Measurements from ENCODE around the gene SOCS7.

DNA sequence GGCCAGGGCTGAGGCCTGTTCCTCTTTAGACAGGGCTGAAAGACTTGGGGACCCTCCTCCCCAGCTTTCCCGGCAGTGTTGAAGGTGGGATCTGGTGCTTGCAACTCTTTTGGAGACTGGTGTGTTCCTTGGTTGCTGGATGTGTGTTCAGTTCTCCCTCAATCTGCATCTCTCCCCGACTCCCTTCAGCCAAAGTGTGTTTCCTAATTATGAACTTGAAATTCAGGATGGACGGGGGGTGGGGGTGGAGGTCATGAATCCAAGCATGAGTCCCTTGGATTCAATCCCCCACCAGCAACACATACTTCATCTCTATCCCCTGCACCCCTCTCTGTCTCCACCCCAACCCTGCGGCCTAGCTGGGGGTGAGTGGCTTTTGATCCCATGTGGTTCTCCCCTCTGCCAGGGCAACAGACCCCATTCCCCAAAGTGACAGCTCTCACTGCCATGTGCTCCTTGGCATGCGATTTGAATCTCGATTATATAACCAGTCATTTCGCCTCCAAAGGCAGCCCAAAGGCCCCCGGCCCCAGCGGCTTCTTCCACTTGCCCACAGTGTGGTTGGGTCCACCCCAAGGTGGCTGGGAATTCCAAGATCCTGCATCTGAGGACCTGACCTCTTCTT, 77.9 kb downstream of the SOCS7 start:
- TF ChIP-seq, protein P1, sequence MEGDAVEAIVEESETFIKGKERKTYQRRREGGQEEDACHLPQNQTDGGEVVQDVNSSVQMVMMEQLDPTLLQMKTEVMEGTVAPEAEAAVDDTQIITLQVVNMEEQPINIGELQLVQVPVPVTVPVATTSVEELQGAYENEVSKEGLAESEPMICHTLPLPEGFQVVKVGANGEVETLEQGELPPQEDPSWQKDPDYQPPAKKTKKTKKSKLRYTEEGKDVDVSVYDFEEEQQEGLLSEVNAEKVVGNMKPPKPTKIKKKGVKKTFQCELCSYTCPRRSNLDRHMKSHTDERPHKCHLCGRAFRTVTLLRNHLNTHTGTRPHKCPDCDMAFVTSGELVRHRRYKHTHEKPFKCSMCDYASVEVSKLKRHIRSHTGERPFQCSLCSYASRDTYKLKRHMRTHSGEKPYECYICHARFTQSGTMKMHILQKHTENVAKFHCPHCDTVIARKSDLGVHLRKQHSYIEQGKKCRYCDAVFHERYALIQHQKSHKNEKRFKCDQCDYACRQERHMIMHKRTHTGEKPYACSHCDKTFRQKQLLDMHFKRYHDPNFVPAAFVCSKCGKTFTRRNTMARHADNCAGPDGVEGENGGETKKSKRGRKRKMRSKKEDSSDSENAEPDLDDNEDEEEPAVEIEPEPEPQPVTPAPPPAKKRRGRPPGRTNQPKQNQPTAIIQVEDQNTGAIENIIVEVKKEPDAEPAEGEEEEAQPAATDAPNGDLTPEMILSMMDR (IDR thresholded peaks at IDR 0.05 in 8 of 11, conservative IDR thresholded peaks at IDR 0.05 in 3 of 11) = no peak
- no peak for TF ChIP-seq POLR2AphosphoS5 (IDR thresholded peaks at IDR 0.05)

Measured in spleen (tissue), 7 donors.